Posterior vena cava (tissue), 2 donors: ENCODE results near the gene SPNS3. TPM values are rescaled to one million over a fixed set of nuclear protein-coding genes. Genes with fewer than 3 reads are reported as not detected.
A peak's percentile ranks its signal among the peaks of the same experiment; 100 is the strongest.

Source experiments
- DNase-seq: peaks from one replicate; pipeline ENCODE4 v3.0.0-alpha.2; 2020; ENCODE audit warnings: low spot score
- intact Hi-C, 2 donors: fragments of 100-400 bp; cut with DNase I; formaldehyde crosslinking; loops; one replicate each; pipeline versions ENCODE4 v1.14.1 to v1.14.2; 2022 to 2023
- total RNA-seq, 2 donors: library from RNA; stranded (reverse); fragmentation: NEBNext Ultra II Directional; extraction: Animal tissue kit (Norgen Biotek cat#: 25700); gene quantifications; one replicate each; pipeline ENCODE4 v1.2.1, GENCODE V29; 2021
- donor health status: DM: yes; HTN: yes; CAD: no.
- donor health status: DM: yes; HTN: yes; CAD: no.

SPNS3 gene
- total RNA-seq, 2 donors from 2014 or later = 0.24 to 0.32 TPM

GRCh38 chr17:4420692-4421131 lies 13.0 kb upstream of the SPNS3 start:
- intact Hi-C loops = loop anchor here (2.0 to 10.0 kb wide), 4 partner anchors 74 to 204 kb away; partner anchors contain the start of gene SPNS2 (in 1 of the 2)
- DNase-seq = no peak

DNA sequence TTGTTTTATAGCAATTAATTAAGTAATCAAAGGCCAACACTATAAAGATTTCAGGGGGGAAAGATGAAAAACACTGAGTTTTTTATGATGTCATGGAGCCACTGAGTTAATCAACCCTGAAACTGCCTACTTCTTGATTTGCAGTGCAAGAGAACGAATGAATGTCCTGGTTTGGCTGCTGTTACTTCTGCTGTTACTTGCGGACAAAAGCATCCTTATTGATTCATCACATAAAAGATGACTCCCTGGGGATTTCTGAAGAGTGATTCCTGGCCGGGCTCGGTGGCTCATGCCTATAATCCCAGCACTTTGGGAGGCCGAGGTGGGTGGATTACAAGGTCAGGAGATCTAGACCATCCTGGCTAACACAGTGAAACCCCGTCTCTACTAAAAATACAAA lies 10.9 kb upstream of the SPNS3 start:
- intact Hi-C loops = loop anchor here (5.0 to 10.0 kb wide), 3 partner anchors 72 to 199 kb away; partner anchors contain the start of gene SPNS2 (in 1 of the 2)

DNA sequence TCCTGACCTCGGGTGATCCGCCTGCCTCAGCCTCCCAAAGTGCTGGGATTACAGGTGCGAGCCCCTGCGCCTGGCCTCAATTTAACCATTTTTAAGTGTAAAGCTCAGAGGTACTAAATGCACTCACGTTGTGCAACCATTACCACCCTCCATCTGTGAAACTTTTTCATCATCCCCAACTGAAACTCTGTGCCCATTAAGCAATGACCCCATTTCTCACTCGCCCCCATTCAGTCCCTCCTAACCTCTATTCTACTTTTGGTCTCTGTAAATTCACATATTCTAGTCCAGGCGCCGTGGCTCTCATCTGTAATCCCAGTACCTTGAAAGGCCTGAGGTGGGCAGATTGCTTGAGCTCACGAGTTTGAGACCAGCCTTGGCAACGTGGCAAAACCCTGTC lies 8.3 kb upstream of the SPNS3 start:
- intact Hi-C loops = loop anchor here (5.0 to 10.0 kb wide), 3 partner anchors 69 to 117 kb away; partner anchors contain the start of gene SPNS2 (in 1 of the 2)
- DNase-seq = no peak

More for the DNA sequence above, 10.9 kb upstream of the SPNS3 start:
- no peak for DNase-seq

GRCh38 chr17:4426499-4427208 lies 7.1 kb upstream of the SPNS3 start:
- intact Hi-C loops = loop anchor here (5.0 to 10.0 kb wide), 3 partner anchors 68 to 116 kb away; partner anchors contain the start of gene SPNS2 (in 1 of the 2)

GRCh38 chr17:4427505-4427904 lies 6.2 kb upstream of the SPNS3 start:
- DNase-seq = no peak
- intact Hi-C loops = loop anchor here (5.0 to 10.0 kb wide), 3 partner anchors 67 to 115 kb away; partner anchors contain the start of gene SPNS2 (in 1 of the 2)

More at GRCh38 chr17:4426499-4427208, 7.1 kb upstream of the SPNS3 start:
- no peak for DNase-seq

DNA sequence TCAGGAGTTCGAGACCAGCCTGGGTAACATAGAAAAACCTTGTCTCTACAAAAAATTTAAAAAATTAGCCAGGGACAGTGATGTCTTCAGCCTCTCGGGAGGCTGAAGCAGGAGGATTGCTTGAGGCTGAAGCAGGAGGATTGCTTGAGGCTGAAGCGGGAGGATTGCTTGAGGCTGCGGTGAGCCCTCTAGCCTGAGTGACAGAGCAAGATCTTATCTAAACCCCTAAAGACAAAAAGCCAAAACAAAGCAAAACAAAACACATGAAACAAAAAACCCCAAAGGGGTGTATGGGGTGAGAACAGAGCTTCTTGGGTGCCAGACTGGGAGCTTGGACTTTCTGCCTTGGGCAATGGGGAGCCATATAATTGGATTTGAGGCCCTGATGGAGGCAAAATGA lies 2.6 kb downstream of the SPNS3 start:
- intact Hi-C loops = no loop called here
- no peak for DNase-seq

DNA sequence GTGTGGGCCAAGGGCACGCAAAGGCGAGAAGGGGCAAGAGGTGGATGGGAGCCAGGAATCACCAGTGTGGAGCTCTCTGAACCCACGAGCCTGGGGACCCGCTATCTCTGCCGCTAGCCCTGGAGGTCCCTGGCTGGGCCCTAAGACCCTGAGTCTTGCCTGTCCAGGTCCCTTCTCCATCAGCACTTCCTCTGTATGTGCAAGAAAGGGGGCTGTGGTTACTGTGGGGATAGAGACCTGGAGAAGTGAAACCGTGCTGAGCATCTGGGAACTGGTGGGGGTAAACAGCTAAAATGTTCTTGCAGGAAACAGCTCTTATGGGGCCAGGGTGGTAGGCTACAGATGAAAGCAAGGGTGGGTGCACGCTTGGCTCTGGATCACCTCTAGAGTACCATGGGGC lies 3.1 kb downstream of the SPNS3 start:
- no peak for DNase-seq
- intact Hi-C loops = no loop called here

DNA sequence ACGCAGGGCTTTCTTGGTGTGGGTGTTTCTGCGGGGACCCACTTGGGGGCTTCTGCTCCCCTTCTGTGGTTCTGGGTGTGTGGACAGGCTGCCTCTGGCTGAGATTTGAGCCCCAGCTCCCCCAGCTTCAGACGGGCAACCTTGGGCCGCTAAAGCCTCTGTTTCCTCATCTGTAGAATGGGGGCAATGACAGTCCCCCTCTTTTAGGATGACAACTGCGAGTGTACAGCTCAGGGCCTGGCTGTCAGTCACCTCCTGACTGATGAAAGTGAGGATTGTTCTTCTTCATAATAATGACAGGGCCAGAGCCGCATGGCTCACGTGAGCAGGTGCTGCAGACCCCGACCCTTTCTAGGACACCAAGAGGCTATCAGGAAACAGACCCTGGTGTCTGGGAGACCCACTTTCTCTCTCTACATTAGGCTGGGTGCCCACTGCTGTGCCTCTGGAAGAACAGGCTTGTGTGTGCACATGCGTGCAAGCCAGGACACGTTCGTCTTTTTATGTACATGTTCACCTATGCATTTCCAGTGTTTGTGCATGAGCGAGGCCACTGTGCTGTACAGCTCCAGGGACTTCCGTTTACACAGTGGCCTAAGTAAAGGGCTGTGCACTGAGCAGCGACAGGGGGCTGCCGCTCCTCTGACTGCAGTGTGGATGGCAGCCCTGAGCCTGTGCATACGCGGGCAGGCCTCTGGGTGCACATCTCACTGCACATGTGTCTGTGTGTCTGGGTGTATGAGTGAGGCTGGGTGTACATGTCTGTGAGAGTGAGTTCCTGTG lies 4.6 kb downstream of the SPNS3 start:
- DNase-seq = no peak
- intact Hi-C loops = no loop called here

- intact Hi-C loops = no loop called here
- DNase-seq = no peak
Measured at GRCh38 chr17:4440021-4440420, 6.3 kb downstream of the SPNS3 start.

- DNase-seq = no peak
- intact Hi-C loops = no loop called here
Measured at GRCh38 chr17:4440690-4441686, 7.2 kb downstream of the SPNS3 start.

DNA sequence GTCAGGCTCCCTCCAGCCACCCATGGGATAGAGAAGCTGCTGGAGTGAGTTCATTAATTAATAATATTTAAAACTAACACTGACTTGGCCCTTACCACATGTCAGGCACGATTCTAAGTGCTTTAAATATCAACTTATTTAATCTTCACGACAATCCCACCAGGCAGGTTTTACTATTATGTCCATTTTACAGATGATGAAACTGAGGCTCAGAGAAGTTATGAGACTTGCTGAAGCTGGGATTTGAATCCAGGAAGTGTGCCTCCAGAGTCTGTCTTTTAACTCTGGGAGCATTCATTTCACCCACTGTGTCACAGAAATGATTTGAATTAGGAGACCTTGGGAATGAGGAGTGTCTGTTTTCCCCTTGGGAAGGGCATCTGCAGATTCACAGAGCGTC lies 8.8 kb downstream of the SPNS3 start:
- intact Hi-C loops = no loop called here
- DNase-seq = no peak

DNA sequence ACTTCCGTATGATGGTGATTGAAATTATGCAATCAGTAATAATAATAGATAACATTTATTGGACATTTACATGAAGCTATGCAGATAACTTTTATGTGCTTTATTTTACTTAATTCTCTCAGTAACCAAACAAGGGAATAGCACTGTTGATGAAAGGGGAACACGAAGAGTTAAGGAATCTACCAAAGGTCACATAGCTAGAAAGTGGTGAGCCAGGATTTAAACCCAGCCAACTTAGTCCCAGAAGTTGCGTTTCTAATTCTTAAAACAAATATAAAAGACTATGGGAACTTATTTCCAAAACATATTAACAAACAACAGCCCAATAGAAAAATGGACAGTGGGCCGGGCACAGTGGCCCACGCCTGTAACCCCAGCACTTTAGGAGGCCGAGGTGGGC lies 9.7 kb downstream of the SPNS3 start:
- intact Hi-C loops = no loop called here
- DNase-seq = no peak

GRCh38 chr17:4444782-4445473 lies 11.2 kb downstream of the SPNS3 start:
- intact Hi-C loops = no loop called here
- DNase-seq = peak; percentile 80

- intact Hi-C loops = no loop called here
- DNase-seq = no peak
Measured at GRCh38 chr17:4445731-4446130, 12.0 kb downstream of the SPNS3 start.

- DNase-seq = peak; percentile 80
- intact Hi-C loops = no loop called here
Measured at GRCh38 chr17:4446326-4447071, 12.8 kb downstream of the SPNS3 start.

GRCh38 chr17:4448197-4448980 lies 14.6 kb downstream of the SPNS3 start:
- intact Hi-C loops = no loop called here
- DNase-seq = no peak

- intact Hi-C loops = no loop called here
- DNase-seq = no peak
Measured at GRCh38 chr17:4449736-4450135, 16.0 kb downstream of the SPNS3 start.
